KMS-11 (cell line): ENCODE results near the gene FMR1NB.

Experiments
- H2AFZ ChIP-seq: fragments of 200-600 bp; sonication (generic); 2 replicates; pipeline ENCODE4 v1.6.1; 2016; ENCODE audit warnings: antibody characterized with exemption, mixed run types, low read depth
- H3K27ac ChIP-seq: fragments of 200-600 bp; sonication (generic); 2 replicates; pipeline ENCODE4 v1.6.1; 2016; ENCODE audit warnings: mild to moderate bottlenecking, mixed run types
- H3K27me3 ChIP-seq: fragments of 200-600 bp; sonication (generic); 2 replicates; pipeline ENCODE4 v1.6.1; 2017; ENCODE audit warnings: mild to moderate bottlenecking, low read depth, mixed run types, moderate library complexity; ENCODE audit not compliant: insufficient read depth
- H3K36me3 ChIP-seq: fragments of 200-600 bp; sonication (generic); 2 replicates; pipeline ENCODE4 v1.6.1; 2017; ENCODE audit warnings: mild to moderate bottlenecking, mixed run types; ENCODE audit not compliant: insufficient read depth
- H3K4me1 ChIP-seq: fragments of 200-600 bp; sonication (generic); 2 replicates; pipeline ENCODE4 v1.6.1; 2016; ENCODE audit warnings: mild to moderate bottlenecking, low read depth, mixed run types; ENCODE audit not compliant: poor library complexity, severe bottlenecking
- H3K4me2 ChIP-seq: fragments of 200-600 bp; sonication (generic); 2 replicates; pipeline ENCODE4 v1.7.0; 2016; ENCODE audit warnings: mild to moderate bottlenecking, mixed run types
- H3K4me3 ChIP-seq: fragments of 200-600 bp; sonication (generic); IDR thresholded peaks from 2 replicates; pipeline ENCODE4 v1.6.1; 2017; ENCODE audit warnings: low read depth, low read length, mixed read lengths; ENCODE audit not compliant: insufficient read depth
- H3K79me2 ChIP-seq: fragments of 200-600 bp; sonication (generic); 2 replicates; pipeline ENCODE4 v1.6.1; 2016; ENCODE audit warnings: low read depth, mixed run types; ENCODE audit not compliant: insufficient read depth
- H3K9ac ChIP-seq: fragments of 200-600 bp; sonication (generic); 2 replicates; pipeline ENCODE4 v1.6.1; 2016; ENCODE audit warnings: mild to moderate bottlenecking, mixed run types
- H4K20me1 ChIP-seq: fragments of 200-600 bp; sonication (generic); 2 replicates; pipeline ENCODE4 v1.6.1; 2016; ENCODE audit warnings: mild to moderate bottlenecking, mixed run types; ENCODE audit not compliant: insufficient read depth
- CTCF ChIP-seq: fragments of 200-600 bp; sonication (generic); conservative IDR thresholded peaks from 2 replicates; pipeline ENCODE4 v1.6.1; 2017; ENCODE audit warnings: low read depth, mild to moderate bottlenecking, antibody characterized with exemption, low read length, moderate library complexity, mixed read lengths

Gene FMR1NB

DNA sequence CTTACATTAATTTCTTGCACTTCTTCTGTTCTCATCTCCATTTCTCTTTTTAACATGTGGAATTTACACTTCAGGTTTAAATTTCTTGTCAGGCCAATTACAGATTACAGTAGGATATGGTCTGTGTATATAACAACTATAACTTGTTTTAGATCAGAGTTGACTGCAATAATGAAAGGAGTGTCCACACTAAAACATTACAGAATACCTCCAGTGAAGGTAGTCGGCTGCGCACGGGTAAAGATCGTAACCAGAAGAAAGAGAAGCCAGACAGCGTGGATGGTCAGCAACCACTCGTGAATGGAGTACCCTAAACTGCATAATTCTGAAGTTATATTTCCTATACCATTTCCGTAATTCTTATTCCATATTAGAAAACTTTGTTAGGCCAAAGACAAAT lies 32.6 kb upstream of the FMR1NB start:
- no peaks in the 10 kb centered on the region for H3K27me3 ChIP-seq
- no peak overlapping the region for H3K4me2 ChIP-seq
- H2AFZ ChIP-seq, result no peak overlapping the region
- H3K27ac ChIP-seq, result no peak overlapping the region
- no peaks in the 10 kb centered on the region for H3K79me2 ChIP-seq
- no peaks in the 10 kb centered on the region for H3K4me1 ChIP-seq
- no peaks in the 10 kb centered on the region for H4K20me1 ChIP-seq
- no peak for TF ChIP-seq CTCF
- H3K36me3 ChIP-seq, result no peaks in the 10 kb centered on the region
- no peak overlapping the region for H3K4me3 ChIP-seq
- no peak overlapping the region for H3K9ac ChIP-seq

DNA sequence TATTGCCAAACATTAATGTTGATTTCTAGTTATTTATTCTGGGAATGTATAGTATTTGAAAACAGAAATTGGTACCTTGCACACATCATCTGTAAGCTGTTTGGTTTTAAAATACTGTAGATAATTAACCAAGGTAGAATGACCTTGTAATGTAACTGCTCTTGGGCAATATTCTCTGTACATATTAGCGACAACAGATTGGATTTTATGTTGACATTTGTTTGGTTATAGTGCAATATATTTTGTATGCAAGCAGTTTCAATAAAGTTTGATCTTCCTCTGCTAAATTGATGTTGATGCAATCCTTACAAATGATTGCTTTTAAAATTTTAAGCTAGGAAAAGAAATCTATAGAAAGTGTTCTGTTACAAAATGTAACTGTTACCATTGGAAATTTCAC lies 30.8 kb upstream of the FMR1NB start:
- Histone ChIP-seq H3K27ac (no peak overlapping the region), H3K4me3 (no peak overlapping the region), H3K4me1 (no peaks in the 10 kb centered on the region), H4K20me1 (no peaks in the 10 kb centered on the region), H3K36me3 (no peaks in the 10 kb centered on the region), H3K79me2 (no peaks in the 10 kb centered on the region), H3K9ac (no peak overlapping the region), H3K4me2 (no peak overlapping the region), H3K27me3 (no peaks in the 10 kb centered on the region), H2AFZ (no peak overlapping the region)
- no peak for TF ChIP-seq CTCF

- Histone ChIP-seq H3K36me3 (no peaks in the 10 kb centered on the region), H3K4me1 (no peaks in the 10 kb centered on the region), H4K20me1 (no peaks in the 10 kb centered on the region), H3K79me2 (no peaks in the 10 kb centered on the region), H3K4me2 (no peak overlapping the region), H3K27me3 (no peaks in the 10 kb centered on the region), H3K4me3 (no peak overlapping the region), H2AFZ (no peak overlapping the region), H3K9ac (no peak overlapping the region), H3K27ac (no peak overlapping the region)
- TF ChIP-seq CTCF, result no peak
Measured at GRCh38 chrX:147953976-147954375, 27.2 kb upstream of the FMR1NB start.

GRCh38 chrX:147957291-147957690 lies 23.8 kb upstream of the FMR1NB start:
- H3K27ac ChIP-seq, result no peak overlapping the region
- no peak for TF ChIP-seq CTCF
- H4K20me1 ChIP-seq, result no peaks in the 10 kb centered on the region
- no peak overlapping the region for H3K4me2 ChIP-seq
- H2AFZ ChIP-seq, result no peak overlapping the region
- no peaks in the 10 kb centered on the region for H3K27me3 ChIP-seq
- H3K4me1 ChIP-seq, result no peaks in the 10 kb centered on the region
- no peak overlapping the region for H3K4me3 ChIP-seq
- H3K79me2 ChIP-seq, result no peaks in the 10 kb centered on the region
- no peak overlapping the region for H3K9ac ChIP-seq
- no peaks in the 10 kb centered on the region for H3K36me3 ChIP-seq

DNA sequence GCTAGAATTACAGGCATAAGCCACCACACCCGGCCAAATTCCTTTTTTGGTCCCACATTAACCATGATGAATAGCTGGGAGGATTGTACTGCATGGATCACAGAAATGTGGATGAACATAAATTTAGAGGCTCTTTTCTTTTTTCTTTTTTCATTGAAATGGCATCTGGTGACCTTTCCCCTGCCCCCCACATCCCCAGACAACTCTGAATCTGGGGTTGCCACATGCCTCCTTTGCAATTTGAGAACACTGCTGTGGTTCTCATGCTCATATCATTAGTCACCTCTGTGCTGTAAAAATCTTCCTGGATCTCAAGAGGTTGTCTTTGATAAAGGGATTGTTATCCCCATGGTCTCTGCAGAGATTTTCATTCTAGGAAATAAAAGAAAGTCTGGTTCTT lies 22.8 kb upstream of the FMR1NB start:
- H3K4me3 ChIP-seq, result no peak overlapping the region
- H3K9ac ChIP-seq, result no peak overlapping the region
- H3K27me3 ChIP-seq, result no peaks in the 10 kb centered on the region
- H3K36me3 ChIP-seq, result no peaks in the 10 kb centered on the region
- H3K79me2 ChIP-seq, result no peaks in the 10 kb centered on the region
- H3K27ac ChIP-seq, result no peak overlapping the region
- H2AFZ ChIP-seq, result no peak overlapping the region
- H3K4me2 ChIP-seq, result no peak overlapping the region
- H3K4me1 ChIP-seq, result no peaks in the 10 kb centered on the region
- H4K20me1 ChIP-seq, result no peaks in the 10 kb centered on the region
- TF ChIP-seq CTCF, result no peak
